Astrocyte (in vitro differentiated cells and primary cell): ENCODE data around the gene TM2D1. TPM values are rescaled to one million over a fixed set of nuclear protein-coding genes. Genes with fewer than 3 reads are reported as not detected.
A peak's percentile ranks its signal among the peaks of the same experiment; 100 is the strongest.

Source experiments
- DNase-seq: peaks from one replicate; pipeline ENCODE4 v3.0.0-alpha.2; 2010; ENCODE audit warnings: low read depth
- FAIRE-seq: peaks from 2 replicates; lab custom pipeline; 2011; peaks lifted over from hg19 to GRCh38; lab: Jason Lieb, UNC
- H2AFZ ChIP-seq: 2 replicates; pipeline ENCODE4 v1.6.0; 2012; ENCODE audit warnings: low read depth, low read length, inconsistent platforms
- H3K27ac ChIP-seq: 2 replicates; pipeline ENCODE4 v1.5.1; 2011; ENCODE audit warnings: low read depth, low read length, inconsistent platforms
- H3K27me3 ChIP-seq: 2 replicates; pipeline ENCODE4 v1.6.0; 2011; ENCODE audit warnings: low read length, inconsistent platforms; ENCODE audit not compliant: insufficient read depth
- H3K36me3 ChIP-seq: 2 replicates; pipeline ENCODE4 v1.5.1; 2011; ENCODE audit warnings: low read length, inconsistent platforms; ENCODE audit not compliant: insufficient read depth
- H3K4me1 ChIP-seq: 2 replicates; pipeline ENCODE4 v1.5.1; 2011; ENCODE audit warnings: low read length, inconsistent platforms; ENCODE audit not compliant: insufficient read depth
- H3K4me2 ChIP-seq: 2 replicates; pipeline ENCODE4 v1.6.0; 2012; ENCODE audit warnings: low read length, inconsistent platforms
- H3K4me3 ChIP-seq: 2 replicates; pipeline ENCODE4 v1.5.1; 2011; ENCODE audit warnings: low read depth, mild to moderate bottlenecking, low read length, inconsistent platforms; ENCODE audit not compliant: insufficient read depth
- H3K79me2 ChIP-seq: 2 replicates; pipeline ENCODE4 v1.6.0; 2012; ENCODE audit warnings: mild to moderate bottlenecking, low read length, inconsistent platforms; ENCODE audit not compliant: insufficient read depth
- H3K9ac ChIP-seq: 2 replicates; pipeline ENCODE4 v1.6.0; 2012; ENCODE audit warnings: mild to moderate bottlenecking, low read length, inconsistent platforms
- H3K9me3 ChIP-seq: 2 replicates; pipeline ENCODE4 v1.5.1; 2012; ENCODE audit warnings: low read depth, mild to moderate bottlenecking, low read length, inconsistent platforms; ENCODE audit not compliant: insufficient read depth
- H4K20me1 ChIP-seq: 2 replicates; pipeline ENCODE4 v1.6.0; 2012; ENCODE audit warnings: low read length, inconsistent platforms; ENCODE audit not compliant: insufficient read depth
- H3K27ac Mint-ChIP-seq: one replicate; pipeline ENCODE4 v1.8.0; 2021; ENCODE audit warnings: mild to moderate bottlenecking, mixed read lengths; ENCODE audit not compliant: unreplicated experiment
- H3K27me3 Mint-ChIP-seq: one replicate; pipeline ENCODE4 v1.8.0; 2021; ENCODE audit warnings: low read depth, mixed read lengths; ENCODE audit not compliant: unreplicated experiment
- H3K36me3 Mint-ChIP-seq: one replicate; pipeline ENCODE4 v1.8.0; 2021; ENCODE audit warnings: low read depth, mixed read lengths; ENCODE audit not compliant: unreplicated experiment
- H3K4me1 Mint-ChIP-seq: one replicate; pipeline ENCODE4 v1.8.0; 2021; ENCODE audit warnings: low read depth, mixed read lengths; ENCODE audit not compliant: unreplicated experiment
- H3K4me3 Mint-ChIP-seq: one replicate; pipeline ENCODE4 v1.8.0; 2021; ENCODE audit warnings: mild to moderate bottlenecking, moderate library complexity, mixed read lengths; ENCODE audit not compliant: unreplicated experiment
- H3K9me3 Mint-ChIP-seq: one replicate; pipeline ENCODE4 v1.8.0; 2021; ENCODE audit warnings: mild to moderate bottlenecking, mixed read lengths; ENCODE audit not compliant: unreplicated experiment
- EZH2 ChIP-seq: IDR thresholded peaks from 2 replicates; pipeline ENCODE4 v1.6.1; 2012; ENCODE audit warnings: mild to moderate bottlenecking, low read length, inconsistent platforms; ENCODE audit not compliant: insufficient read depth
- total RNA-seq: library from RNA; stranded (reverse); gene quantifications from 2 replicates; pipeline ENCODE4 v1.2.1, GENCODE V29; 2021
- TF ChIP-seq, protein P1 (sequence below): IDR thresholded peaks from 2 replicates; pipeline ENCODE4 v1.5.1; 2011; ENCODE audit warnings: low read depth, mild to moderate bottlenecking, inconsistent platforms, low read length, moderate library complexity; ENCODE audit not compliant: insufficient read depth

Gene TM2D1
- total RNA-seq, 1 donor from 2014 or later, result 33.3 TPM

DNA sequence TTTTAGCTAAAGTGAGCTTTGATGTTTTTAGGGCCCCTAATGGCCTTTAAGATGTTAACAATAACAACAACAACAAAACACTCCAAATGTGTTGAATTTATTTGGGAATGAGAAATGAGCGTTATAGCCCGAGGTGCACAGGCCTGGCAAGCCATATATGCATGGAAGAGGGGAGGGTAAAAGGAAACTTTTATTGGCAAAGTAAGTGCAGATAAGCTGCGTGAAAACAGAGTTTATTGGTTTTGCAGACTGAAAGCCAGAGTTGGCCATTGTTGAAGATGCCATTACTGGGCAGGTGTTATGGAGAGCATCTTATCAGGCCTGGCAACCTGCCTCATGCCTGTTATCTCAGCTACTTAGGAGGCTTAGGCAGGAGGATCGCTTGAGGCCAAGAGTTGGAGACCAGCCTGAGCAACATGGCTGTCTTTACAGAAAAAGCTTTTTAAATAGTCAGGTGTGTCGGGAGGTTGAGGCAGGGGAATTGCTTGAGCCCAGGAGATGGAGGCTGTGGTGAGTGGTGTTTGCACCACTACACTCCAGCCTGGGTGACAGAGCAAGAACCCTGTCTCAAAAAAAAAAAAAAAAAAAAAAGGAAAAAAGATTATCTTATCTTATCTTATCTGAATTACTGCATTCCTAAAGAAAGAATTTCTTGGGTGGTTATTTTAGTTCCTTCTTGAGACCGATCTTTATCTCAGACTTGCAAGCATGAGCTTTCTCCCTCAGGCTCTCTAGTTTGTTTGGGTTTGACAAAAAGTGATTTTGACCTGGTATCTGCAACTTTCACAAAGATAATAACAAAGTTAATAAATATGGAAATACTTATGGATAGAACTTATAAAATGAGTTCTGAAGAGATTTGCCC lies 19.0 kb upstream of the TM2D1 start:
- no peak for TF ChIP-seq EZH2
- TF ChIP-seq, protein P1, sequence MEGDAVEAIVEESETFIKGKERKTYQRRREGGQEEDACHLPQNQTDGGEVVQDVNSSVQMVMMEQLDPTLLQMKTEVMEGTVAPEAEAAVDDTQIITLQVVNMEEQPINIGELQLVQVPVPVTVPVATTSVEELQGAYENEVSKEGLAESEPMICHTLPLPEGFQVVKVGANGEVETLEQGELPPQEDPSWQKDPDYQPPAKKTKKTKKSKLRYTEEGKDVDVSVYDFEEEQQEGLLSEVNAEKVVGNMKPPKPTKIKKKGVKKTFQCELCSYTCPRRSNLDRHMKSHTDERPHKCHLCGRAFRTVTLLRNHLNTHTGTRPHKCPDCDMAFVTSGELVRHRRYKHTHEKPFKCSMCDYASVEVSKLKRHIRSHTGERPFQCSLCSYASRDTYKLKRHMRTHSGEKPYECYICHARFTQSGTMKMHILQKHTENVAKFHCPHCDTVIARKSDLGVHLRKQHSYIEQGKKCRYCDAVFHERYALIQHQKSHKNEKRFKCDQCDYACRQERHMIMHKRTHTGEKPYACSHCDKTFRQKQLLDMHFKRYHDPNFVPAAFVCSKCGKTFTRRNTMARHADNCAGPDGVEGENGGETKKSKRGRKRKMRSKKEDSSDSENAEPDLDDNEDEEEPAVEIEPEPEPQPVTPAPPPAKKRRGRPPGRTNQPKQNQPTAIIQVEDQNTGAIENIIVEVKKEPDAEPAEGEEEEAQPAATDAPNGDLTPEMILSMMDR, result no peak
- FAIRE-seq, result no peak
- H3K4me1 ChIP-seq, result peaks cover 7% of the 10 kb centered on the region
- Mint-ChIP-seq H3K36me3 (no peaks in the 10 kb centered on the region), H3K4me1 (peaks cover 8% of the 10 kb centered on the region), H3K27me3 (no peaks in the 10 kb centered on the region), H3K27ac (no peak overlapping the region), H3K4me3 (peak overlapping the region; percentile 83), H3K9me3 (no peaks in the 10 kb centered on the region)
- no peak overlapping the region for H2AFZ ChIP-seq
- peak overlapping the region; percentile 41 for H3K4me2 ChIP-seq
- no peak overlapping the region for H3K27ac ChIP-seq
- DNase-seq, result peak; percentile 41
- H3K4me3 ChIP-seq, result no peak overlapping the region
- no peak overlapping the region for H3K9ac ChIP-seq
- no peaks in the 10 kb centered on the region for H3K36me3 ChIP-seq
- H3K27me3 ChIP-seq, result no peaks in the 10 kb centered on the region
- no peaks in the 10 kb centered on the region for H3K9me3 ChIP-seq
- H4K20me1 ChIP-seq, result no peaks in the 10 kb centered on the region
- no peaks in the 10 kb centered on the region for H3K79me2 ChIP-seq

DNA sequence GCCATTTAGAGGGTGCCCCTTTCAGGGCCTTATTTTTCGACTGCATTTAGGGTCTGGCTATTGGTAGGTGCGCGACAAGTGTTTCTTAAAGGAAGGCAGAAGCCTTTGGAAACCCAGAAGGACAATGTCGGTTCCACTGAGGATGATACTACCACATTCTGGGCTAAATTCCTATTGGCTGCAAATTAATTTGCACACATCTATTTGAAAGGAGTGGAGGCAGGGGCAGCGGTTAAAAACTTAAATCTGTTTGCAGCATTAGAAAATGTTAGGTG lies 18.4 kb upstream of the TM2D1 start:
- TF ChIP-seq, protein P1, result no peak
- no peak for TF ChIP-seq EZH2

More for the DNA sequence above, 18.4 kb upstream of the TM2D1 start:
- peak overlapping the region; percentile 96 for H3K4me2 ChIP-seq
- H3K79me2 ChIP-seq, result no peaks in the 10 kb centered on the region
- DNase-seq (no peak), FAIRE-seq (no peak)
- no peaks in the 10 kb centered on the region for H3K27me3 Mint-ChIP-seq
- no peaks in the 10 kb centered on the region for H3K36me3 ChIP-seq
- H2AFZ ChIP-seq, result peak overlapping the region; percentile 92
- peak overlapping the region; percentile 83 for H3K4me3 Mint-ChIP-seq
- H3K36me3 Mint-ChIP-seq, result no peaks in the 10 kb centered on the region
- peak overlapping the region; percentile 48 for H3K27ac Mint-ChIP-seq
- H3K9ac ChIP-seq, result peak overlapping the region; percentile 85
- H3K4me1 ChIP-seq, result peaks cover 7% of the 10 kb centered on the region
- H3K9me3 Mint-ChIP-seq, result no peaks in the 10 kb centered on the region
- H4K20me1 ChIP-seq, result no peaks in the 10 kb centered on the region
- H3K9me3 ChIP-seq, result no peaks in the 10 kb centered on the region
- no peaks in the 10 kb centered on the region for H3K27me3 ChIP-seq
- H3K27ac ChIP-seq, result no peak overlapping the region
- H3K4me1 Mint-ChIP-seq, result peaks cover 8% of the 10 kb centered on the region
- H3K4me3 ChIP-seq, result peak overlapping the region; percentile 66
